GM19397 (cell line): ENCODE measurements around the gene MEIOC.

Experiments used
- ATAC-seq: cut with Tn5 transposase; IDR thresholded peaks from one replicate; pipeline ENCODE4 v1.9.1; 2021; ENCODE audit warnings: mild to moderate bottlenecking, moderate library complexity; ENCODE audit not compliant: unreplicated experiment

MEIOC gene

DNA sequence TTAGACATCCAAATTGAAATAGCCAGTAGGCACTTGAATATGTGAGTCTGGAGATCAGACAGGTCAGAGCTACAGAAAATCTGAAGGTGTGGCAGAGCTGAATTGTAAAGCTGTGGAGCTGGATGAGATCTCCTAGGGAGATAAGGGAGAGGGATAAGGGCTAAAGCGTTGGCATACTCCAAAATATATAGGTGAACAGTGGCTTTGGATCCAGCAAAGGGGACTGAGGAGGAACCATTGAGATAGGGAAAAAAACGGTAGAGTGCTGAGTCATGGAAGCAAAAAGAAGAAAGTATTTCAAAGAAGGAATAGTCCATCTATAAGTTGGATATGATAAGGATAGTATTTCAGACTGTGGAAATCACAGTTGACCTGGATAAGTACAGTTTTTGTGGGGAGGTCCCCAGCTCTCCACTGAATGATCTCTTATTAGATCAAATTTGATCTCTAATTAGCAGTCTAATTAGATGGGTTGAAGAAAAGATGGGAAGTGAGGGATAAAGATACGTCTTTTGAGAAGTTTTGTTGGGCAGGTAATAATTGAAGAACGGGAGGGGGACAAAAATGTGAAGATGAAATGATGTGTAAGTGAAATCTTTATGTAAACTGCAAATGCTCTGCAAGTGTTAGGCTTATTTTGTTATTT lies 51.6 kb downstream of the MEIOC start:
- ATAC-seq: no peak

DNA sequence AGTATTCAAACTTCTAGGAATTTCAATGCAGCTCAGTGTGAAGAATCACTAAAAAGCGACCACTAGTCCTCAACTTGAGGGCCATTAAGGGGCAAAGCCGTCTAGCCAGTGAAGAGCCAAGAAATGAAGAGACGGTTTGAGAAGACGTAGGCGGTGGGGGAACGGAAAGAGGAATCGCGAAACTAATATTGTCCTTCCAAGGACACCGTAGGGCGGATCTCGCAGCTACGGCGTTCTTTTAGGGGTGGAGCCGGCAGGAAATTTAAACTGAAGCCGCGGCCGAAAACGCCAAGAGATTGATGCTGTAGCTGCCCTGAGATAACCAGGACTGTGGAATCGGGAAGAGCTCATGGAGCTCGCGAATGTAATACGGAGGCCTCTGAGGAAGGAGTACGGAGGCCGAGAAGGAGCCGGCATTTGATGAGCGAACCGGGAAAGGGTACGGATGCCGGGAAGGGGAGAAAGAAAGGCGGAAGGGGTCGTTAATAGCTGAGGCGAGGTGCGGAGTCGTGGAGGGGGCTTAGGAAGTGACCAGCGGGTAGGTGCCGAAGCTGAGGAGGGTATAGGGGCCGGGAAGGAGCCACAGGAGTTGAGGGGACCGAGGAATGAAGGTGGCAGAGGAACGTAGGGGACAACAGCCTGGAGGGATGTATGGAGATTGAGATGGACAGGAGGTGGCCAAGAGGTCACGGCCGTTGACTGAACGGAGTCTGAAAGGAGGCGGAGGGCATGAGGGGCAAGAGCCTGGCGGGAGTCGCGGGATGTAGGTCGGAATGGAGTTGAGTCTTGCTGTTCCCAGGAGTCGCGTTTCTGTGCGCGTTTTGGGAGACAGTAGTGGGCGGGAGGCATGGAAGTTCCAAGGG lies 52.4 kb downstream of the MEIOC start, which contains the start of gene DBF4B:
Gene DBF4B, plus strand, starts transcription at position 265 of the 863 bp plus-strand sequence. Its CDS starts 156 bp downstream, at position 421.
- ATAC-seq: peak; percentile 61

DNA sequence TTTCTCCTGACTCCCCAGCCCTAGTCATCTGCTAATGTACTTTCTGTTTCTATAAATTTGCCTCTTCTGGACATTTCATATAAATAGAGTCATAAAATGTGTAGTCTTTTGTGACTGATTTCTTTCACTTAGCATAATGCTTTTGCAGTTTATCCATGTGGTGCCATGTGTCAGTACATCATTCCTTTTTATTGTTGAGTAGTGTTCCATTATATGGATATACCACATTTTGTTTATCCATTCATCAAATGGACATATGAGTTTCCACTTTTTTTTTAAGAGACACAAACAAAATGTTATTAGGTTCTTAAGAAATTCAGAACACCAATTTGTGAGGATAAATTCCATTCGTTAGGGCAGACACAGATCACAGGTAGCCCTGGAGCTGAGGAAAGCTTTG lies 63.2 kb downstream of the MEIOC start:
- ATAC-seq: no peak

DNA sequence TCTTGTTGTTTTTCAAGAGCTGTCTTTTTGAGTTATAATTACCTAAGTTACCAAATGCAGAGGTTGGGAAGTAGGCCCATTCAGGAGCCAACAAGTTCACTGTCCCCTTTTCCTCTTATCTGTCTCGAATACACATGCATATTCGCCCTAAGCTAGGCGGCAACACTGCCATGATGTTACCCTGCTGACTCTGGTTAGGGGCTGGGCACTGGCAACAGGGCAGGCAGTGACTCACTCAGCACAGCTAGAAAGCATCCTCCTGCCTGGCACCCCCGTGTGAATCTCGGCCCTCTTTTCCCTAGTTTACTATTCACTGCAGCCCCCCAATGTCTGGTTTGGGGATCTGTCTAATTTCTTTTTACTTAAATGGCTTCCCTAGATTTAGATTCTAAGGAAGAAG lies 66.0 kb downstream of the MEIOC start:
- ATAC-seq: no peak
